Fibroblast of the aortic adventitia (primary cell): ENCODE results near the gene IL27RA. TPM values are rescaled to one million over a fixed set of nuclear protein-coding genes. Genes with fewer than 3 reads are reported as not detected.

Experiments
- DNase-seq: peaks from one replicate; pipeline ENCODE4 v3.0.0-alpha.2; 2010; ENCODE audit warnings: low read depth
- H3K4me3 ChIP-seq: 2 replicates; pipeline ENCODE4 v1.5.1; 2011; ENCODE audit warnings: low read depth, mild to moderate bottlenecking, control low read depth, low read length, moderate library complexity
- total RNA-seq: library from RNA; depleted of rRNA; stranded (reverse); fragments of >200 nt; gene quantifications from 2 replicates; pipeline ENCODE4 v1.2.3, GENCODE V29; 2012; ENCODE audit warnings: low replicate concordance
- TF ChIP-seq, protein P1 (sequence below): IDR thresholded peaks from 2 replicates; pipeline ENCODE4 v1.5.1; 2011; ENCODE audit warnings: mild to moderate bottlenecking, low read length, control low read depth, inconsistent platforms; ENCODE audit not compliant: insufficient read depth

Gene IL27RA
- total RNA-seq, 1 donor = 0.63 TPM

DNA sequence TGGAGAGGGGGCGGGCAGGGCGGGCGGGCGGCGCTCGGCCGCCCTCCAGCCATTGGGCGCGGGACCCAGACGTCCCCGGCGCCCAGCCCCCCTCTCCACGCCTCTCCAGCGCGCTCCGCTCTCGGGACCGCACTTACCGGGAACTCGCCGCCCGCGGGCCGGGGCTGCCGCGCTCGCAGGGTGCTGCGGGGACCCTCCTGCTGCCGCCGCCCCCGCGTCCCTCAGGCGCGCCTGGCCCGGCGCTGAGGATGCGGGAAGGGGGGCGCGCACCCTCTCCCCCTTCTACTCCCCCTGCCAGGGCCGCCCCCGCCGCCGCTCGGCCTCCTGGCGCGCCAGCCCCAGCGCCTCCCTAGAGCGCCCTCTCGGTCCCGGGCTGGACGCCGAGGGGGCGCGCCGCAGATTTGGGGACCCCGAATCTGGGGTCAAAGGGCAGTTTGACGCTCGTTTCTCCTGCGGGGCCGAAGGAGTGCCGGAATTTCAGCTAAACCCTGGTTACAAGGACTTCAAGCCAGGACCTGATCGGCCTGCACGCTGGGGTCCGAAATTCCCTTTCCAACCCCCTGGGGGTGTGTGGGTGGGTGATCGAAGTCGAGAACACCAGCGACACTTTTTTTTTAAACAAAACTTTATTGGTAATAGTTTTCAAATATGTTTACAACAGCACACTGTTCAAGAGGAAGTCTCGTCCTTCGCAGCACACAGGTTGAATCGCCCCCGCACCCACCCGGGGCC, 59.7 kb downstream of the IL27RA start:
- H3K4me3 ChIP-seq = peak overlapping the region; percentile 80
- TF ChIP-seq, protein P1, sequence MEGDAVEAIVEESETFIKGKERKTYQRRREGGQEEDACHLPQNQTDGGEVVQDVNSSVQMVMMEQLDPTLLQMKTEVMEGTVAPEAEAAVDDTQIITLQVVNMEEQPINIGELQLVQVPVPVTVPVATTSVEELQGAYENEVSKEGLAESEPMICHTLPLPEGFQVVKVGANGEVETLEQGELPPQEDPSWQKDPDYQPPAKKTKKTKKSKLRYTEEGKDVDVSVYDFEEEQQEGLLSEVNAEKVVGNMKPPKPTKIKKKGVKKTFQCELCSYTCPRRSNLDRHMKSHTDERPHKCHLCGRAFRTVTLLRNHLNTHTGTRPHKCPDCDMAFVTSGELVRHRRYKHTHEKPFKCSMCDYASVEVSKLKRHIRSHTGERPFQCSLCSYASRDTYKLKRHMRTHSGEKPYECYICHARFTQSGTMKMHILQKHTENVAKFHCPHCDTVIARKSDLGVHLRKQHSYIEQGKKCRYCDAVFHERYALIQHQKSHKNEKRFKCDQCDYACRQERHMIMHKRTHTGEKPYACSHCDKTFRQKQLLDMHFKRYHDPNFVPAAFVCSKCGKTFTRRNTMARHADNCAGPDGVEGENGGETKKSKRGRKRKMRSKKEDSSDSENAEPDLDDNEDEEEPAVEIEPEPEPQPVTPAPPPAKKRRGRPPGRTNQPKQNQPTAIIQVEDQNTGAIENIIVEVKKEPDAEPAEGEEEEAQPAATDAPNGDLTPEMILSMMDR = peak; percentile 29
- peak; percentile 60 for DNase-seq

DNA sequence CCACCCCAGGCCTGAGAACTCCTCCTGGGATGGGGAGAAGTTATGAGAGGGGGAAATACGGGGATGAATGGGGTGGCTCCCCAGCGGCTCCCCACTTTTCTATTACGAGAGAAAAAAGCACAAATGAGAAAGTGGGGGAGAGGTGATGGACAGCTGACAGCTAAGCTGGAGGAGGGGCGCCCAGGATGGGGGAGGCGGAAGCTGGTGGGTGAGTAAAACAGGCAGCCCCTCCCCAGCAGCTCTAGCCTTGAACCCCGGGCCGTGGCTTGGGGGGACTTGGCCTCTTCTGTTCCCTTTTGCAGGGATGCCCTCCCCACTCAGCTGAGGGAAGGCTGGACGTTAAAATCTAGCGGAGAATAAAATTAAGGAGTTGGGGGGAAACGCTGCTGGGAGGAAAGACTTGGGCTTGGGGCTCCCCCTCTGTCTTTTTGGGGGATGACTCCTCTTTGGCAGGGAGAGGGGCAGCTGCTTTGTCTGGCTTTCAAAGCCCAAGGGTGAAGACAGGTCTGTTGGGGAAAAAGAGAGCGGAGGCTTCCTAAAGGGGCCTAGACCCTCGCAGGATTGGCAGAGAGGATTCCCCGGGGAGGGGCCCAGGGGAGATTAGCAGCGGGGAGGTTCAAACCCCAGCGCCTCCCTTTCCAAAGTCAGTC, 60.4 kb downstream of the IL27RA start:
- DNase-seq = no peak
- TF ChIP-seq, protein P1 = no peak
- H3K4me3 ChIP-seq = peak overlapping the region; percentile 80

DNA sequence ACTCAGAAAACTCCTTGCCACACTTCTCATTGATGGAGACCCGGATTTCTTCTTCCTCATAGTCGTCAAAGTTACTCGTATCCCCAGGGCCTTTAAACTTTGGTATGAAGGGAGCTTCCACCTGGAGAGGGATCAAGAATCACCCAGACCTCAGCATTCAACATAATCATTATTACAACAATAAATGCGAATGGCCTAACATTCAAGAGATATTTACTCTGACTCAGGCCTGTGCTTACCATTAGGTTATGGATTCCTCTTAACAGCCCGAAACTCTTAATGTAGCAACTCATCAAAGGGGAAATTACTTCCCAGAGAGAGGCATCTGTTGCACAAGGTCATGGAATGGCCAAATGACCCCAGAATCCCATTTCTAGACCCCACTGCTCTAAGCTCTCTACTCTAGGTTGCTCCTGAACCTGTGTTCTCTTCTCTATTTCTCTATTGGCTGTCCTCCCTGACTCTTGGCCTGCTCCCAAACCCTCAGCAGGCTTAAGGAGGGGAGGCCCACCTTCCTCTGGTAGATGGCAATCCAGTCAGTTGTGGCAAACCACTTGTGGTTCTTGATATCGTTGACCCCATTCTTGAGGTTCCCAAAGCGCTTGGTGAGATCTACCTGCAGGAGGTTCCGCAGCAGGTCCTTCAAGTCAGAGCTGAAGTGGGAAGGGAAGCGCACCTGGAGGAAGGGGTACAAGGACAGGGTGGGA, 61.7 kb downstream of the IL27RA start:
- DNase-seq = no peak
- no peak overlapping the region for H3K4me3 ChIP-seq
- TF ChIP-seq, protein P1 = no peak

DNA sequence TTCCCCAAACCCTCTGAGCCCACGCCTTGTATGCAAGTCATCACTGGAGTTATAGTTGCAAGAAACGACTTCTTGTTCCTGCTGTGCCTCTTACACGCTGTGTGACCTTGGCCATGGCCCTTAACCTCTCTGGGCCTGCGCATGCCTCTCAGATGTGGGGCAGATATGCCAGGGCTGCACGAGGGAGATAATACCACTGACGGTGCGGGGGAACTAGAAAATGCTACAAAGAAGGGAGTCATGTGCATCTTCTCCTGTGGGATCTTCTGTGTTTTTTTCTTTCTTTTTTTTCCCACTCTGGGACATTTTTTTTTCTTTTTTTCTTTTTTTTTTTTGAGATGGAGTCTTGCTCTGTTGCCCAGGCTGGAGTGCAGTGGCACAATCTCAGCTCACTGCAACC, 63.3 kb downstream of the IL27RA start:
- TF ChIP-seq, protein P1 = no peak
- H3K4me3 ChIP-seq = no peak overlapping the region
- DNase-seq = no peak

DNA sequence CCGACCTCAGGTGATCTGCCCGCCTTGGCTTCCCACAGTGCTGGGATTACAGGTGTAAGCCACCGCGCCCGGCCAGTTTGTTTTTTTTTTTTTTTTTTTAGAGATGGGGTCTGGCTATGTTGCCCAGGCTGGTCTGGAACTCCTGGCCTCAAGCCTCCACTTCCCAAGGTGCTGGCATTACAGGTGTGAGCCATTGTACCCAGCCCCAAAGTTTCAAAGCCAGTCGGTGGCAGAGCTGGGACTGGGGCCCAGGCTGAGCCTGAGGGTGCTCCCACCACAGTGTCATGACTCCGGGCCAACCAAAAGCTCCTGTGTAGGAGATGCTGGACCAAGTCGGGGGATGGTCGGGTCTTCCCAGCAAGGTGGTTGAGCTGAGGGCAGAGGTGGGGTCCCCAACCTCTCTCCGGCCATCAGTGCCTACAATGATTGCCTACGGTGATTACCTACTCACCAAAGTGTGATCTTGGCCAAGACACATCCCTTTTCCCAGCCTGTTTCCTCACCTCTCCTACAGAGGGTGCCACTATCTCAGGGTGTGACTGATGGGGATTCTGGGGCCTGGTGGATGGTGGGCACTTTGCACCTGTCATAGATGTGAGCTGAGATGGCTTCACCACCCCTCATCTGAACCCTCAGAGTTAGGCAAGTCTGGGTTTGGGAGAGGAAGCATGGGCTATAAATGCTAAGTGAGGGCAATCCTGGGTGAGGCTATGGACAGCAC, 64.9 kb downstream of the IL27RA start:
- TF ChIP-seq, protein P1 = no peak
- DNase-seq = no peak

DNA sequence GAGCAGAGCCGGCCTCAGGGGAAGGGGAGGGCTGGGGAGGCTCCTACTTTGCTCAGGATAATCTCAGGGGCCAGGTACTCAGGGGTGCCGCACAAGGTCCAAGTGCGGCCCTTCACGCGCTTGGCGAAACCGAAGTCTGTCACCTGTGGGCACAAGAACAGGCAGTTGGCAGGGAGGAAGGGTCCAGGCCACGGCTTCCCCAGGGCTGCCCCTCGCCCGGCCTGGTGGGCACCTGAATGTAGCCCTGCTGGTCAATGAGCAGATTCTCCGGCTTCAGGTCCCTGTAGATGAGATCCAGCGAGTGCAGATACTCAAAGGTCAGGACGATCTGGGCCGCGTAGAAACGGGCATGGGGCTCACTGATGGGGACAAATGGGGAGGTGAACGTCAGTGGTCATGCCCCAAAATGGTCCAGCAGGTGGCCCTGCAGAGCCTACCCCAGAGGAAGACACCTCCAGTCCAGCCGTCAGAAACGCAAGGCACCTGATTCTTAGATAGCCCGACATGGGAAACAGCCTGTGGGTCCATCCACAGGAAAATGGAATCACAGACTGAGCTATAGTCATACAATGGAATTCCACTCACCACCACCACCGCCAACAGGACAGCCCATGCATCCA, 66.1 kb downstream of the IL27RA start:
- H3K4me3 ChIP-seq = no peak overlapping the region
- DNase-seq = no peak
- TF ChIP-seq, protein P1 = peak; percentile 26

More for the DNA sequence above, 64.9 kb downstream of the IL27RA start:
- H3K4me3 ChIP-seq = no peak overlapping the region
